Uterus (tissue), 2 donors: ENCODE measurements around the gene PTPRN2.

Source experiments
- POLR2A ChIP-seq, 2 donors: fragments of 450-650 bp; IDR thresholded peaks; one replicate each; pipeline ENCODE4 v1.6.1; 2016; ENCODE audit warnings: antibody characterized with exemption in 2 of 2, mild to moderate bottlenecking in 1 of 2, moderate library complexity in 1 of 2
- TF ChIP-seq, protein P1 (sequence below), 4 experiments: fragments of 200-600 bp in 2 of 4; fragments of 450-650 bp in 2 of 4; sonication (generic) in 2 of 4; IDR thresholded peaks; one replicate each; pipeline ENCODE4 v1.5.1; 2016 to 2019; ENCODE audit warnings: antibody characterized with exemption in 4 of 4, mild to moderate bottlenecking in 2 of 4, moderate library complexity in 1 of 4

DNA sequence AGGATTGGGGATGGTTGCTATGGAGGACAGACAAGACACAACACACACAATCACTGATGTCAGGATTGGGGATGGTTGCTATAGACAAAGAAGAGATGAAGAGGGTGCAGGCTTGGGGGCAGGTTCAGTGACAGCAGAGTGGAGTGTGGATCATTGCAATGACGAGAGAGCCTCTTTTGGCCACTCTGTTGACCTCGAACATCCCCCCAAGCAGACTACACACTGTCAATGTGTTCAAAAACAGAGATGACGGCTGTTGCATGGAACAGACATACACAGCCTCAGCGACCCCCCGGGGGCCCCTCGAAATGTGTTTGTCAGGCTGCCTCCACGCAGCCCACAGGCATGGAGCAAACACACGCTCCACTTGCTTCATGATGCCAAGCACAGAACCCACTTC, 133.0 kb downstream of the PTPRN2 start:
- TF ChIP-seq, protein P1, sequence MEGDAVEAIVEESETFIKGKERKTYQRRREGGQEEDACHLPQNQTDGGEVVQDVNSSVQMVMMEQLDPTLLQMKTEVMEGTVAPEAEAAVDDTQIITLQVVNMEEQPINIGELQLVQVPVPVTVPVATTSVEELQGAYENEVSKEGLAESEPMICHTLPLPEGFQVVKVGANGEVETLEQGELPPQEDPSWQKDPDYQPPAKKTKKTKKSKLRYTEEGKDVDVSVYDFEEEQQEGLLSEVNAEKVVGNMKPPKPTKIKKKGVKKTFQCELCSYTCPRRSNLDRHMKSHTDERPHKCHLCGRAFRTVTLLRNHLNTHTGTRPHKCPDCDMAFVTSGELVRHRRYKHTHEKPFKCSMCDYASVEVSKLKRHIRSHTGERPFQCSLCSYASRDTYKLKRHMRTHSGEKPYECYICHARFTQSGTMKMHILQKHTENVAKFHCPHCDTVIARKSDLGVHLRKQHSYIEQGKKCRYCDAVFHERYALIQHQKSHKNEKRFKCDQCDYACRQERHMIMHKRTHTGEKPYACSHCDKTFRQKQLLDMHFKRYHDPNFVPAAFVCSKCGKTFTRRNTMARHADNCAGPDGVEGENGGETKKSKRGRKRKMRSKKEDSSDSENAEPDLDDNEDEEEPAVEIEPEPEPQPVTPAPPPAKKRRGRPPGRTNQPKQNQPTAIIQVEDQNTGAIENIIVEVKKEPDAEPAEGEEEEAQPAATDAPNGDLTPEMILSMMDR (IDR thresholded peaks at IDR 0.05): no peak
- no peak for TF ChIP-seq POLR2A (IDR thresholded peaks at IDR 0.05)
